GM18951 (cell line): ENCODE data around the gene TMEM38B.

Source experiments
- POLR2A ChIP-seq: IDR thresholded peaks from 4 replicates; pipeline ENCODE4 v1.6.1; 2011; ENCODE audit warnings: mild to moderate bottlenecking; ENCODE audit not compliant: insufficient read length, insufficient read depth; ENCODE audit errors: extremely low read depth
- in situ Hi-C: fragments of 300-500 bp; cut with MboI; formaldehyde crosslinking; loops from one replicate; pipeline ENCODE4 v1.12.0; 2022; ENCODE audit warnings: low sequenced_read_pairs, mixed read lengths, inconsistent platforms; ENCODE audit not compliant: unreplicated experiment

The TMEM38B gene

GRCh38 chr9:105816202-105816744 is 121.9 kb downstream of the TMEM38B start:
- in situ Hi-C loops: no loop called here
- TF ChIP-seq POLR2A: no peak

- TF ChIP-seq POLR2A: no peak
- in situ Hi-C loops: no loop called here
Measured at GRCh38 chr9:105816981-105817380, 122.6 kb downstream of the TMEM38B start.

DNA sequence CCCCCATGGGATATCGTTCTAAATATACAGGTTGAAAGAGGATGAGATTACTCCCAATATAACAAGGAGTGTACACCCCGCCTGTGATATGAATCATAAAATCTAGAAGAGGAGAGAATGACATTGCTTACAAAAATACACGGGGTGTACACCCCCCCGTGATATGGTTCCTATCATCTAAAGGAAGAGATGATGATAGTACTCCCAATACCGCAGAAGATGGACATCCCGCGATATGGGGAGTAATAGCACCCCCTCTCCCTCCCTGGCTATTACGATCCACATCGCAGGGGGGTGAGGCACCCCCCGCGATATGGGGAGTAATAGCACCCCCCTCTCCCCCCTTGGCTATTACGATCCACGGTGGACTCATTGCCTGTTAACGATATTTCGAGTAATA is 124.6 kb downstream of the TMEM38B start:
- in situ Hi-C loops: no loop called here
- no peak for TF ChIP-seq POLR2A

- no peak for TF ChIP-seq POLR2A
- in situ Hi-C loops: no loop called here
Measured at GRCh38 chr9:105822814-105823213, 128.5 kb downstream of the TMEM38B start.
